Retinal pigment epithelial cell (primary cell): ENCODE results near the gene KPRP.

ENCODE experiments used
- DNase-seq: peaks from one replicate; pipeline ENCODE4 v3.0.0-alpha.2; 2010; ENCODE audit warnings: low read depth
- H3K4me3 ChIP-seq: 2 replicates; pipeline ENCODE4 v1.5.1; 2011; ENCODE audit warnings: mild to moderate bottlenecking, low read length, control low read depth, moderate library complexity
- TF ChIP-seq, protein P1 (sequence below): conservative IDR thresholded peaks from 2 replicates; pipeline ENCODE4 v1.5.1; 2011; ENCODE audit warnings: low read depth, low read length, control low read depth, inconsistent platforms

The KPRP gene

DNA sequence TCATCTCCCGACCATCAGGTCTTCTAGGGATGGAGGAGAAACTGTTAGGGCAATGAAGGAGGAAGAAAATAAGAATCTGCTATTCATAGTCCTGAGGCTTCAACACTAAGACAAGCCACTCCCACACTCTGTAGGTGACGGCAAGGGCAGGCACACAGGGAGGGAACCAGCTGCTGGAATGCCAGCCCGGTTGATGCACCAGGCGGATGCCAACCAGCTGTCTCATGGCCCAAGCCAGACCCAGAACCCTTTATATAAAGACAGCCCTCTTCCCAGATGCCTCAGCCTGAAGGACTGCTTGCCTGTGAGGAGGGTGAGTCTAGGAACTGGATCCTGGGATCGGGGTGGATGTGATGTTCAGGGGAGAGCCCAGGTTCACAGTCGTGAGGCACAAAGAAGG, at the start of gene KPRP:
Gene KPRP (plus strand): TSS at position 279 of the 400 bp plus-strand sequence. CDS start 1,564 bp downstream, outside the sequence.
- no peak for DNase-seq
- no peak within 1 kb of the TSS for H3K4me3 ChIP-seq
- TF ChIP-seq, protein P1, sequence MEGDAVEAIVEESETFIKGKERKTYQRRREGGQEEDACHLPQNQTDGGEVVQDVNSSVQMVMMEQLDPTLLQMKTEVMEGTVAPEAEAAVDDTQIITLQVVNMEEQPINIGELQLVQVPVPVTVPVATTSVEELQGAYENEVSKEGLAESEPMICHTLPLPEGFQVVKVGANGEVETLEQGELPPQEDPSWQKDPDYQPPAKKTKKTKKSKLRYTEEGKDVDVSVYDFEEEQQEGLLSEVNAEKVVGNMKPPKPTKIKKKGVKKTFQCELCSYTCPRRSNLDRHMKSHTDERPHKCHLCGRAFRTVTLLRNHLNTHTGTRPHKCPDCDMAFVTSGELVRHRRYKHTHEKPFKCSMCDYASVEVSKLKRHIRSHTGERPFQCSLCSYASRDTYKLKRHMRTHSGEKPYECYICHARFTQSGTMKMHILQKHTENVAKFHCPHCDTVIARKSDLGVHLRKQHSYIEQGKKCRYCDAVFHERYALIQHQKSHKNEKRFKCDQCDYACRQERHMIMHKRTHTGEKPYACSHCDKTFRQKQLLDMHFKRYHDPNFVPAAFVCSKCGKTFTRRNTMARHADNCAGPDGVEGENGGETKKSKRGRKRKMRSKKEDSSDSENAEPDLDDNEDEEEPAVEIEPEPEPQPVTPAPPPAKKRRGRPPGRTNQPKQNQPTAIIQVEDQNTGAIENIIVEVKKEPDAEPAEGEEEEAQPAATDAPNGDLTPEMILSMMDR: no peak

GRCh38 chr1:152718238-152718637, 39.6 kb upstream of the KPRP start:
- H3K4me3 ChIP-seq: no peak overlapping the region
- TF ChIP-seq, protein P1: no peak
- DNase-seq: no peak

DNA sequence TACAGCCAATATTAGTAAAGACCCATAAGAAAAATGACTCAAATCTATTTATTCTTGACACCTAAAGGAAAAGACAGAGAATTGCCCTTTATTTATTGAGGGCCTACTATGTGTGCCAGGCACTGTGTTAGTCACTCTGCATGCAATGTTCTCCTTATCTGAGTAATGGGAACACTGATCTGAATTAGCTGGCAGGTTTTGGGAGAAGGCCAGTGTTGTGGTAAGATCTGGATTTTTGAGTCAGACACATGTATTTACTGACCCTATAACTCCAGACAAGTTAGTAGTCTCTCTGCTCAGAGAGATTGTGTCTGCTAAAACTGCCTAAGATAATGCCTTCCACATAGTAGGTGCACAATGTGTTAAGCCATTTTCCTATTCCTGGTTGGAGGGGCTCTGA, 32.6 kb upstream of the KPRP start:
- DNase-seq: no peak
- TF ChIP-seq, protein P1: no peak
- no peak overlapping the region for H3K4me3 ChIP-seq

DNA sequence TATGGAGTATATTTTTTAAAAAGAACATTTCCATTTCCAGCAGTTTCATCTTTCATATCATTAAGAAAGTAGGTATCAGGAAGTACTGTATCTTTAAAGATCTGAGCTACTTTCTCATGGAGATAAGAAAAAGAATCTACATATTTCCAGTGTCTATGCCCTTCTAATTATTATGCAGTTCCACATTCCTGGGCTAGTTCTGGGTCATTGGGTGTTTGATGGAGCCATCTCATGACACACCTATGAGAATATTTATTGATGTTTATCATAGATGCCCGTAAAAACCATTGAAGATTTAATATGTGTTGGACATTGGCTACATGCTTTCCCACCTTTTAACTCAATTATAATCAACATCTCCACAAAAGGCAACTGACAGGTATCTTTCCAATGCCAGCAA, 28.8 kb upstream of the KPRP start:
- TF ChIP-seq, protein P1: no peak
- no peak for DNase-seq

DNA sequence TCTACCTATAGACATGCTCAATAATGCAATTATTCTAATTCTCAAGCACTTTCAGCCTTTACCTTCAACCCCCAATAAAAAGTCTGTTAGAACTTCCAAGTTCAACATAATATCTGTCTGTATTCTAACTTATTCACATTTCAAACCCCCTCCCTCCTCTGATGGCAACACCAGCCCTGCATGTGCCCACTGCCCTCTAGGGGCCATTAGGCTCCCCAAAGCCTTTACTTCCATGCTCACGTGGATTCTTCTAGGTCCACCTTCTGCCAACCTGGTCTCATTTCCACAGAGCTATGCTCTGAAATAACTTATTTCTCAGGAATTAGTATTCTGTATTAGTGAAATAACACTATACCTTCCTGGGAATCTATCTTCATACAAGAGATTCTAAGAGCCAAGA, 22.2 kb upstream of the KPRP start:
- TF ChIP-seq, protein P1: peak; percentile 34

More for the DNA sequence above, 28.8 kb upstream of the KPRP start:
- H3K4me3 ChIP-seq: no peak overlapping the region

GRCh38 chr1:152737997-152738396, 19.8 kb upstream of the KPRP start:
- no peak overlapping the region for H3K4me3 ChIP-seq
- no peak for DNase-seq
- TF ChIP-seq, protein P1: no peak

More for the DNA sequence above, 22.2 kb upstream of the KPRP start:
- no peak overlapping the region for H3K4me3 ChIP-seq
- DNase-seq: no peak

GRCh38 chr1:152739841-152740240, 18.0 kb upstream of the KPRP start:
- TF ChIP-seq, protein P1: no peak
- H3K4me3 ChIP-seq: no peak overlapping the region
- no peak for DNase-seq
